Putamen (tissue), 1 donor: Measurements from ENCODE around the gene CCAR1.
"Not testable (repeated sequence)": the region's sequence is repeated elsewhere in the genome, so short reads cannot be mapped to it uniquely, and the experiment has no call there.

Experiments used
- DNase-seq: peaks from one replicate; pipeline ENCODE4 v3.0.0-alpha.2; 2016; ENCODE audit warnings: low spot score

Gene CCAR1

GRCh38 chr10:68828083-68828601, 107.1 kb downstream of the CCAR1 start:
- not testable (repeated sequence) for DNase-seq

- no peak for DNase-seq
Measured at GRCh38 chr10:68828833-68829232, 107.8 kb downstream of the CCAR1 start.

- DNase-seq, result no peak
Measured at GRCh38 chr10:68829521-68829920, 108.5 kb downstream of the CCAR1 start.

DNA sequence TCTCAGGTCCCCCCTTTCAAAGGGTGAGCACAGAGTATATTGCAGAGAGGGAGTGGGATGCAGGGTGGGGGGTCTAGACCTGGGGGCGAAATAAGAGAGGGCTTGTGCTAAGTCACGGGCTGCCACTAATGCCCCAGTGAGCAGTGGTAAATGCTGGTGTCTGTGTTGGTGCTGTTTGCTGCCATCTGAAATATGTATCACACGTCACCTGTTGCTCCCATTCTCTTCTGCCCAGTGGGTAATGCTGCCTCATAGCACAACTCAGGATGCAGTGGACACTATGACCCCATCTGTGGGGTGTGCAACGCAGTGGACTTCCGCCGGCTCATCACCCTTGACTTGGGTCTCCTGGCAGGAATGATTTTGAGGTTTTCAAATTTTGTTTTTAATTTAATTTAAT, 108.9 kb downstream of the CCAR1 start:
- no peak for DNase-seq

GRCh38 chr10:68831961-68832455, 111.0 kb downstream of the CCAR1 start:
- no peak for DNase-seq

DNA sequence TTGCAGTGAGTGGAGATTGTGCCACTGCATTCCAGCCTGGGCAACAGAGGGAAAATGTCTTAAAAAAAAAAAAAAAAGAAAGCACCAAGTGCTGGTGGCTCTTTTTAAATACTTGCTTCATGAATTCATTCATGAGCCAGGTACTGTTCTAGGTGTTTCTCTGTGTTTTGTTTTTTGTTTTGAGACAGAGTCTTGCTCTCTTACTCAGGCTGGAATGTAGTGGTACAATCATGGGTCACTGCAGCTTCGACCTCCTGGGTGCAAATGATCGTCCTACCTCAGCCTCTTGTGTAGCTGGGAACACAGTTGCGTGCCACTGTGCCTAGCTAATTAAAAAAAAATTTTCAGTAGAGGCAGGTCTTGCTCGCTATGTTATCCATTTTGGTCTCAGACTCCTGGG, 111.6 kb downstream of the CCAR1 start:
- DNase-seq, result no peak

- no peak for DNase-seq
Measured at GRCh38 chr10:68837626-68838322, 116.7 kb downstream of the CCAR1 start.

DNA sequence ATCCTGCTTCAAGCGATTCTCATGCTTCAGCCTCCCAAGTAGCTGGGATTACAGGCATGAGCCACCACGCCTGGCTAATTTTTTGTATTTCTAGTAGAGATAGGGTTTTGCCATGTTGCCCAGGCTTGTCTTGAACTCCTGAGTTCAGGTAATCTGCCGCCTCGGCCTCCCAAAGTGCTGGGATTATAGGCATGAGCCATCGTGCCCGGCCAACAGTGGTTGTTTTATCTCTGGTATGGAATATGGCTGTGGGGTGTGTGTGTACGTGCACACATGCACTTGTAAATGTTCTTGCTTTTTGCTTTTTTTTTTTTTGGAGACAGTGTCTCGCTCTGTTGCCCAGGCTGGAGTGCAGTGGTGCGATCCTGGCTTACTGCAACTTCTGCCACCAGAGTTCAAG, 119.6 kb downstream of the CCAR1 start:
- not testable (repeated sequence) for DNase-seq
